ENCODE results near the gene MIP.
"Not testable (repeated sequence)": the region's sequence is repeated elsewhere in the genome, so short reads cannot be mapped to it uniquely, and the experiment has no call there.

MIP gene

DNA sequence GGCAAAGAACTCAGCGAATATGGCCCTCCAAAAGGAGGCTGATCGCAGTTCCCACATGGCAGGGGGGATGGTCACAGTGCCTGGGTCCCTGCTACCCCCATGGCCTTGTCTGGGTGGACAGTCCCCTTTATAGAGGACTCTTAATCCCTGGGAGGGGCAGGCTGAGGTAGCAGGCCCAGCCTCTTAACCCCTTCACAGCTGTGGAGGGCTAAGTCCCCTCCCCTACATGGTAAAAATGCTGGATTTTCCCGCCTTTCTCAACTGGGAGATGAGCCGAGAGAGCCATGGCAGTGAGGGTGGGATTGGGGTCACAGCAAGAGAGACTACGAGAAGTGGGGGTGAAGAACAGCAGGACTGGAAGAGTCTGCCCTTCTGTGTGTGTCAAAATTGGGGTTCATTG is at the start of gene MIP:
TSS of gene MIP (minus strand) at position 101 of the 400 bp plus-strand sequence. CDS start at position 57, 44 bp downstream.
- Histone ChIP-seq H3K9me3 (ENCODE audit: control insufficient read depth, insufficient read depth, low read depth, low read length) (no peaks in the 10 kb centered on the region), H3K4me1 (ENCODE audit: control insufficient read depth, insufficient read depth, low read length) (peaks cover 3% of the 10 kb centered on the region), H3K27ac (ENCODE audit: extremely low read depth, low read depth, low read length) (no peak within 1 kb of the TSS), H3K4me3 (ENCODE audit: low read depth, low read length) (no peak within 1 kb of the TSS), H3K36me3 (ENCODE audit: control insufficient read depth in 2 of 2, insufficient read depth in 1 of 2, low read length in 2 of 2) (no peaks in the 10 kb centered on the region)
- TF ChIP-seq HOXD13 (CRISPR knock-in tag; IDR thresholded peaks at IDR 0.05; ENCODE audit: borderline replicate concordance) (no peak), ZNF768 (tag by site-specific recombination; IDR thresholded peaks at IDR 0.05) (no peak), ZNF184 (tag by site-specific recombination; IDR thresholded peaks at IDR 0.05) (no peak), SCRT1 (tag by site-specific recombination; IDR thresholded peaks at IDR 0.05; ENCODE audit: borderline replicate concordance) (no peak), ZNF747 (tag by site-specific recombination; IDR thresholded peaks at IDR 0.05) (no peak), EGR2 (tag by site-specific recombination; IDR thresholded peaks at IDR 0.05; ENCODE audit: low read depth) (no peak)
- ChIA-PET POLR2A (no interaction called here), CTCF (interaction anchor here (3.8 kb wide), 1 partner anchor 9 kb away, joined by 22 read pairs; no protein-coding TSS in a partner anchor)

DNA sequence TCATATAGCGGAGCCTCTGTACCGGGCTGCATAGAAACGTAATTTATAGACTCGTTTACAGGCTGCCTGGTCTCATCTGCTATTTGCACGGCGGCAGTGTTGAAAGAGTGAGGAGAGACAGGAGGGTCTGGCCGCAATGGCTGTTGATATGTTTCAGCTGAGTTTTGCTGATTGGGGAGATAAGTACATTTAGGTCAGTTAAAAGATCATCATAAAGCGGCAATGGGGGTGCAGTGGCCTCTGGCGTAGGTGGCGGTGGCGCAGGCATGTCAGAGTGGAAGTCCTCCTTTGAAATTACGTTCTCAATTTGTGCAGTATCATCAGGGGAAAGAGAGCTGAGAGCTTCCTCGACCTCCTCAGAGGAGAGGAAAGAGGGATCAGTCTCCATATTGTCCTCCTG is 45.4 kb upstream of the MIP start:
- H3K4me1 ChIP-seq (ENCODE audit: control insufficient read depth, insufficient read depth, low read length); H3K4me3 ChIP-seq (ENCODE audit: low read depth, low read length); H3K9me3 ChIP-seq (ENCODE audit: control insufficient read depth, insufficient read depth, low read depth, low read length); POLR2A ChIA-PET; H3K27ac ChIP-seq (ENCODE audit: extremely low read depth, low read depth, low read length); H3K36me3 ChIP-seq (ENCODE audit: control insufficient read depth in 2 of 2, insufficient read depth in 1 of 2, low read length in 2 of 2): not testable (repeated sequence)
- CTCF ChIA-PET, result interaction anchor here (0.6 kb wide), 1 partner anchor 11 kb away, joined by 3 read pairs; no protein-coding TSS in a partner anchor

DNA sequence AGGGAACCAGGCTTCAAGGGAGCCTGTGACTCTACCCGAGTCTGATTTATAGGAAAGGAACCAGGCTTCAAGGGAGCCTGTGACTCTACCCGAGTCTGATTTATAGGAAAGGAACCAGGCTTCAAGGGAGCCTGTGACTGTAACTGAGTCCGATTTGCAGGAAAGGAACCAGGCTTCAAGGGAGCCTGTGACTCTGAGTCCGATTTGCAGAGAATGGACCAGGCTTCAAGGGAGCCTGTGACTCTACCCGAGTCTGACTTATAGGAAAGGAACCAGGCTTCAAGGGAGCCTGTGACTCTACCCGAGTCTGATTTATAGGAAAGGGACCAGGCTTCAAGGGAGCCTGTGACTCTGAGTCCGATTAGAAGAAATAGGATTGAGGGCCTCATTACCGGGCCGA is 45.0 kb upstream of the MIP start:
- H3K4me1 ChIP-seq (ENCODE audit: control insufficient read depth, insufficient read depth, low read length); POLR2A ChIA-PET; H3K9me3 ChIP-seq (ENCODE audit: control insufficient read depth, insufficient read depth, low read depth, low read length); H3K36me3 ChIP-seq (ENCODE audit: control insufficient read depth in 2 of 2, insufficient read depth in 1 of 2, low read length in 2 of 2); H3K27ac ChIP-seq (ENCODE audit: extremely low read depth, low read depth, low read length); H3K4me3 ChIP-seq (ENCODE audit: low read depth, low read length): not testable (repeated sequence)
- CTCF ChIA-PET, result interaction anchor here (0.6 kb wide), 1 partner anchor 11 kb away, joined by 3 read pairs; no protein-coding TSS in a partner anchor

DNA sequence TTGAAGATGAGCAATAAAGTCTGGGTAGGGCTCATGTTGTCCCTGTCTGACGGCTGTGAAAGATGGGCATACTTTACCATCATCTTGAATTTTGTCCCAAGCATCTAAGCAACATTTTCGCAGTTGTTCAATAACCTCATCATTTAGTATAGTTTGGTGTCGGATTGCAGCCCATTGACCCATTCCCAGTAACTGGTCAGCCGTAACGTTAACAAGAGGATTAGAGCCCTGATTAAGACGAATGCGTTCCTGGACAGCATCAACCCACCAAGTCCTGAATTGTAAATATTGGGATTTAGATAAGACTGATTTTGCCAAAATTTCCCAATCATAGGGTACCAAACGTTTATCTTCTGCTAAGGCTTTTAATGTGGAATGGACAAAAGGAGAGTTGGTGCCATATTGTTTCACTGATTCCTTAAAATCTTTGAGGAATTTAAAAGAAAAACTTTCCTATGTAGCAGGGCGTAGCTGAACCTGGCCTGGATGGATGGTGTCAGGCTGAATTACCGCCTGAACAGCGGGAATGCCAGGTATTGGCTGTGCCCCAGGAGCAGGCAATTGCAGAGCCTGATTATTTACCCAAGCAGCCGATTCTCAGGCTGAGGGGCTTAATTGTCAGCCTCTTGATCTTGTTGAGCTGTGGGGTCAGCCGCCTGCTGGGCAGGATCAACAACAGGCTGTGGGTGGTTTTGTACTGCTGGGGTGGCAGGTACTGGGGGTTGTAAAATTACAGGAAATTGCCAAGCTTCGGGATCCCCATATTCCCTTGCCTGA is 43.9 kb upstream of the MIP start:
- H3K4me1 ChIP-seq (ENCODE audit: control insufficient read depth, insufficient read depth, low read length); POLR2A ChIA-PET; H3K4me3 ChIP-seq (ENCODE audit: low read depth, low read length); H3K36me3 ChIP-seq (ENCODE audit: control insufficient read depth in 2 of 2, insufficient read depth in 1 of 2, low read length in 2 of 2); H3K27ac ChIP-seq (ENCODE audit: extremely low read depth, low read depth, low read length); H3K9me3 ChIP-seq (ENCODE audit: control insufficient read depth, insufficient read depth, low read depth, low read length): not testable (repeated sequence)
- peak; percentile 70 for TF ChIP-seq ZBTB8A (tag by site-specific recombination; IDR thresholded peaks at IDR 0.05)
- TF ChIP-seq ZIC2 (tag by site-specific recombination; IDR thresholded peaks at IDR 0.05), result peak; percentile 77
- CTCF ChIA-PET, result interaction anchor here (0.7 kb wide), 1 partner anchor 607 kb away, joined by 3 read pairs; no protein-coding TSS in a partner anchor

DNA sequence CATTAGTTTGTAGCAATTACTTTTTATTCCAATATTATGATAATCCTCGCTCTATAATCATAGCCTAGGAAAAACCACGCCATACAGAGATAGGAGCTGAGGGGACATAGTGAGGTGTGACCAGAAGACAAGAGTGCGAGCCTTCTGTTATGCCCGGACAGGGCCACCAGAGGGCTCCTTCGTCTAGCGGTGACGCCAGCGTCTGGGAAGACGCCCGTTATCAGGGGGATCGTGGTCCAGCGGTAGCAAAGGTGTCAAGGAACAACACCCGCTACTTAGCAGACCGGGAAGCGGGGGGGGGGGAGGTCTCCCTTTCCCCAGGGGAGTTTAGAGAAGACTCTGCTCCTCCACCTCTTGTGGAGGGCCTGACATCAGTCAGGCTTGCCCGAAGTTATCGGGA is 42.2 kb upstream of the MIP start:
- H3K27ac ChIP-seq (ENCODE audit: extremely low read depth, low read depth, low read length); H3K9me3 ChIP-seq (ENCODE audit: control insufficient read depth, insufficient read depth, low read depth, low read length); H3K4me3 ChIP-seq (ENCODE audit: low read depth, low read length); POLR2A ChIA-PET; H3K4me1 ChIP-seq (ENCODE audit: control insufficient read depth, insufficient read depth, low read length); H3K36me3 ChIP-seq (ENCODE audit: control insufficient read depth in 2 of 2, insufficient read depth in 1 of 2, low read length in 2 of 2): not testable (repeated sequence)
- CTCF ChIA-PET, result interaction anchor here (0.6 to 1.5 kb wide), 7 partner anchors 8 to 140 kb away, joined by 3 to 5 read pairs (median 3); partner anchors contain the start of gene GLS2

DNA sequence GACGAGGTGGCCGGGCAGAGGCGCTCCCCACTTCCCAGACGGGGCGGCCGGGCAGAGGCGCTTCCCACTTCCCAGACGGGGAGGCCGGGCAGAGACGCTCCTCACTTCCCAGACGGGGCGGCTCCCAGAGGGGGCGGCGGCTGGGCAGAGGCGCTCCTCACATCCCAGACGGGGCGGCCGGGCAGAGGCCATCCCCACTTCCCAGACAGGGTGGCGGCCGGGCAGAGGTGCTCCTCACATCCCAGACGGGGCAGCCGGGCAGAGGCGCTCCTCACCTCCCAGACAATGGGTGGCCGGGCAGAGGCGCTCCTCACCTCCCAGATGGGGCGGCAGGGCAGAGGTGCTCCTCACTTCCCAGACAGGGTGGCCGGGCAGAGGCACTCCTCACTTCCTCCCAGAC is 40.0 kb upstream of the MIP start:
- H3K9me3 ChIP-seq (ENCODE audit: control insufficient read depth, insufficient read depth, low read depth, low read length); POLR2A ChIA-PET; H3K36me3 ChIP-seq (ENCODE audit: control insufficient read depth in 2 of 2, insufficient read depth in 1 of 2, low read length in 2 of 2); H3K4me1 ChIP-seq (ENCODE audit: control insufficient read depth, insufficient read depth, low read length); H3K4me3 ChIP-seq (ENCODE audit: low read depth, low read length); H3K27ac ChIP-seq (ENCODE audit: extremely low read depth, low read depth, low read length): not testable (repeated sequence)
- CTCF ChIA-PET, result interaction anchor here (0.7 kb wide), 1 partner anchor 96 kb away, joined by 3 read pairs; no protein-coding TSS in a partner anchor

DNA sequence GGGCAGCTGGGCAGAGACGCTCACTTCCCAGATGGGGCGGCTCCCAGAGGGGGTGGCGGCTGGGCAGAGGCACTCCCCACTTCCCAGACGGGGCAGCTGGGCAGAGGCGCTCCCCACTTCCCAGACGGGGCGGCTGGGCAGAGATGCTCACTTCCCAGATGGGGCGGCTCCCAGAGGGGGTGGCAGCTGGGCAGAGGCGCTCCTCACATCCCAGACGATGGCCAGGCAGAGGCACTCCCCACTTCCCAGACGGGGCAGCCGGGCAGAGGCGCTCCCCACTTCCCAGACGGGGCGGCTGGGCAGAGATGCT is 39.6 kb upstream of the MIP start:
- CTCF ChIA-PET; H3K4me1 ChIP-seq (ENCODE audit: control insufficient read depth, insufficient read depth, low read length); H3K9me3 ChIP-seq (ENCODE audit: control insufficient read depth, insufficient read depth, low read depth, low read length); H3K4me3 ChIP-seq (ENCODE audit: low read depth, low read length); POLR2A ChIA-PET; H3K36me3 ChIP-seq (ENCODE audit: control insufficient read depth in 2 of 2, insufficient read depth in 1 of 2, low read length in 2 of 2); H3K27ac ChIP-seq (ENCODE audit: extremely low read depth, low read depth, low read length): not testable (repeated sequence)
